Midbrain (tissue), 1 donor: ENCODE results near the gene GARIN5B.

Source experiments
- DNase-seq: peaks from one replicate; lab custom pipeline; 2025; lab: John Stamatoyannopoulos, UW

The GARIN5B gene

GRCh38 chr19:55389386-55390317 is 26.6 kb upstream of the GARIN5B start:
- DNase-seq, result no peak

GRCh38 chr19:55387736-55388497 is 24.9 kb upstream of the GARIN5B start:
- no peak for DNase-seq

GRCh38 chr19:55386493-55386971 is 23.5 kb upstream of the GARIN5B start:
- no peak for DNase-seq

GRCh38 chr19:55385724-55386492 is 22.8 kb upstream of the GARIN5B start, which contains the start of gene RPL28:
Gene RPL28 (plus strand): TSS chr19:55385932. CDS start chr19:55386358, 426 bp downstream.
- peak; percentile 98 for DNase-seq

GRCh38 chr19:55384920-55385723 is 22.1 kb upstream of the GARIN5B start:
- peak; percentile 95 for DNase-seq

- DNase-seq, result no peak
These were observed 21.3 kb upstream of the GARIN5B start, which contains the start of gene TMEM238 for GRCh38 chr19:55384131-55384919. Gene TMEM238 (minus strand): TSS chr19:55384292. CDS start chr19:55384259, 33 bp downstream.

GRCh38 chr19:55383279-55384130 is 20.4 kb upstream of the GARIN5B start:
- DNase-seq, result peak; percentile 20

GRCh38 chr19:55382522-55383054 is 19.5 kb upstream of the GARIN5B start:
- DNase-seq, result no peak

GRCh38 chr19:55382013-55382412 is 19.0 kb upstream of the GARIN5B start:
- no peak for DNase-seq

- DNase-seq, result no peak
These were observed 16.1 kb upstream of the GARIN5B start for GRCh38 chr19:55379174-55379573.

GRCh38 chr19:55377356-55378131 is 14.5 kb upstream of the GARIN5B start:
- no peak for DNase-seq

- no peak for DNase-seq
These were observed 13.3 kb upstream of the GARIN5B start, which contains the start of gene TMEM190 for GRCh38 chr19:55376241-55376933. Gene TMEM190 (plus strand): TSS chr19:55376826. CDS start chr19:55376854, 28 bp downstream.

- no peak for DNase-seq
These were observed 11.1 kb upstream of the GARIN5B start for GRCh38 chr19:55373993-55374757.

GRCh38 chr19:55373306-55373992 is 10.4 kb upstream of the GARIN5B start:
- DNase-seq, result no peak

GRCh38 chr19:55372316-55373081 is 9.4 kb upstream of the GARIN5B start:
- DNase-seq, result no peak
